Fibroblast of the conjunctiva (primary cell): ENCODE measurements around the gene CCDC121.

Experiments used
- DNase-seq: peaks from one replicate; pipeline ENCODE4 v3.0.0-alpha.2; 2010; ENCODE audit warnings: low read depth

The CCDC121 gene

GRCh38 chr2:27582129-27582694 is 46.6 kb downstream of the CCDC121 start:
- DNase-seq: no peak

GRCh38 chr2:27581417-27582128 is 47.2 kb downstream of the CCDC121 start:
- DNase-seq: no peak
